Small intestine (tissue), 7 donors: Measurements from ENCODE around the gene RNF181. TPM values are rescaled to one million over a fixed set of nuclear protein-coding genes. Genes with fewer than 3 reads are reported as not detected.
A peak's percentile ranks its signal among the peaks of the same experiment; 100 is the strongest.

Experiments
- DNase-seq, 2 donors: peaks; one replicate each; pipeline versions ENCODE4 v3.0.0 to v3.0.0-alpha.2; 2013
- FAIRE-seq: peaks from 2 replicates; lab custom pipeline; 2012; peaks lifted over from hg19 to GRCh38; lab: Jason Lieb, UNC
- H3K27ac ChIP-seq, 3 donors: one replicate each; pipeline ENCODE4 v1.5.1; 2013; ENCODE audit warnings: low read length in 2 of 3, mild to moderate bottlenecking in 2 of 3, control low read depth in 1 of 3, inconsistent platforms in 1 of 3, low read depth in 1 of 3, moderate library complexity in 1 of 3
- H3K27me3 ChIP-seq, 3 donors: one replicate each; pipeline ENCODE4 v1.6.1; 2013; ENCODE audit warnings: low read length in 3 of 3, inconsistent platforms in 1 of 3; ENCODE audit not compliant: control insufficient read depth in 3 of 3, insufficient read depth in 3 of 3
- H3K36me3 ChIP-seq, 3 donors: one replicate each; pipeline ENCODE4 v1.6.1; 2013; ENCODE audit warnings: low read length in 3 of 3, inconsistent platforms in 1 of 3, low read depth in 1 of 3, mild to moderate bottlenecking in 1 of 3, moderate library complexity in 1 of 3; ENCODE audit not compliant: control insufficient read depth in 3 of 3, insufficient read depth in 2 of 3
- H3K4me1 ChIP-seq, 3 donors: one replicate each; pipeline ENCODE4 v1.6.1; 2013; ENCODE audit warnings: low read length in 2 of 3, inconsistent platforms in 1 of 3, low read depth in 1 of 3, mild to moderate bottlenecking in 1 of 3, moderate library complexity in 1 of 3; ENCODE audit not compliant: control insufficient read depth in 3 of 3, insufficient read depth in 2 of 3
- H3K4me3 ChIP-seq, 3 donors: one replicate each; pipeline ENCODE4 v1.5.1; 2013; ENCODE audit warnings: low read length in 3 of 3, control low read depth in 1 of 3, inconsistent platforms in 1 of 3, low read depth in 1 of 3, mild to moderate bottlenecking in 1 of 3, moderate library complexity in 1 of 3
- H3K9me3 ChIP-seq, 2 donors: one replicate each; pipeline ENCODE4 v1.6.1; 2013; ENCODE audit warnings: low read depth in 1 of 2, low read length in 1 of 2; ENCODE audit not compliant: control insufficient read depth in 2 of 2, insufficient read depth in 1 of 2
- WGBS, 3 donors: extraction: QIAGEN DNeasy Blood & Tissue Kit; methylation state at CpG; one replicate each; pipeline ENCODE4 v1.1.7; 2013; 5-methylcytosine and 5-hydroxymethylcytosine counted together
- polyA plus RNA-seq, 4 donors: library from polyadenylated mRNA; stranded (reverse) in 3 of 4; unstranded in 1 of 4; fragments of 200-250 nt in 3 of 4; fragments of 120-200 nt in 1 of 4; gene quantifications; one replicate each; pipeline versions ENCODE4 v1.2.1 to v1.2.3, GENCODE V29; 2013
- donor health status: healthy with polysubstance abuse.
- donor health status: control.
- donor health status: control.
- donor health status: Bipolar disorder and iron deficiency.
- donor health status: healthy.

The RNF181 gene
- polyA plus RNA-seq, 4 donors: 131 to 234 (median 180) TPM

- H3K4me1 ChIP-seq: peaks cover 6 to 37% (median 6%) of the 10 kb centered on the region in 3 donors
- 16 to 20% (median 17%) methylated on average over 13 of the region's 13 CpGs for WGBS, 3 donors
These were observed 737 bp upstream of the RNF181 start for GRCh38 chr2:85594715-85595300.

DNA sequence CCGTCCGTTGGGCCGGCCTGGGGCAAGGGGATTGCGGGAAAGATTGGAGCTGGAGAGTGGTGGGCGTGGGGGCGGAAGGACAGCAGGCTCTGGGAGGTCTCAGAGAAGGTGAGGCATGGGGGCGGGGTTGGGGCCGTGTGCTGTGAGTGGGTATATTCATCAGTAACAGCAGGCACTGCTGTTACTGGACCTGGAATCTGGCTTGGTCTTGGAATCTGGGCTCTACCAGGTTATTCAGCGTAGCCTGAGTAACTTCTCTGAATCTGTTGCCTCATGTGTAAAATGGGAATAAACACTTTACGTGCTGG lies 435 bp downstream of the RNF181 start:
- Histone ChIP-seq H3K4me1 (peaks cover 6 to 40% (median 6%) of the 10 kb centered on the region in 3 donors), H3K27ac (peak overlapping the region; percentile 66 to 94 (median 92)), H3K4me3 (peak overlapping the region; percentile 75 to 79 (median 76)), H3K9me3 (no peaks in the 10 kb centered on the region), H3K36me3 (peaks cover 0 to 45% (median 9%) of the 10 kb centered on the region in 3 donors), H3K27me3 (no peaks in the 10 kb centered on the region)
- FAIRE-seq: no peak
- WGBS, 3 donors: 2 to 3% (median 3%) methylated on average over 10 of the region's 10 CpGs
- no peak for DNase-seq

More at GRCh38 chr2:85594715-85595300, 737 bp upstream of the RNF181 start:
- FAIRE-seq (no peak), DNase-seq (no peak)
- H3K9me3 ChIP-seq: no peaks in the 10 kb centered on the region
- H3K4me3 ChIP-seq: peak overlapping the region; percentile 53 to 79 (median 76)
- peaks cover 0 to 33% (median 7%) of the 10 kb centered on the region in 3 donors for H3K36me3 ChIP-seq
- no peaks in the 10 kb centered on the region for H3K27me3 ChIP-seq
- H3K27ac ChIP-seq: peak overlapping the region; percentile 57 to 94 (median 91)

- Histone ChIP-seq H3K4me1 (peaks cover 6 to 44% (median 10%) of the 10 kb centered on the region in 3 donors), H3K27me3 (no peaks in the 10 kb centered on the region), H3K9me3 (no peaks in the 10 kb centered on the region), H3K27ac (no peak overlapping the region), H3K36me3 (peaks cover 0 to 49% (median 9%) of the 10 kb centered on the region in 3 donors), H3K4me3 (peak overlapping the region in 2 of 3 donors; percentile 76 to 79)
- FAIRE-seq: no peak
- no peak for DNase-seq
- WGBS, 3 donors: 54 to 68% (median 67%) methylated on average over 3 of the region's 3 CpGs
These were observed 1.1 kb downstream of the RNF181 start for GRCh38 chr2:85596486-85597143.

DNA sequence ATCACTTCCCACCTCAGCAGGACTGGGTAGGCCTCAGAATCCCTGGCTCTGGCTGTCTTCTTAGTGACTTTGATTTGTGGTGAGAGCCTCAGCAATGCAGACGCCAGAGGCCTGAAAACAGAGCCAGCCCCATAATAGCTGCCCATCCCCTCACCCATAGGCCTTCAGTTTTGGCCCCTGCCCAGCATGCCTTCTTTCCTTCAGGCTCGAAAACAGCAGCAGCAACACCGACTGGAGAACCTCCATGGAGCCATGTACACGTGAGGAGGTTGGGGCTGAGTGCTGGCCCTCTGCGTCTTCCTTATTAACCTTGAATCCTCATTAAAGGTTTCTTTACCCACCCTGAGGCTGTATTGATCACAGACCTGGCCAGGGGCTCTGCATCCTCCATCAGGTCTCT lies 1.7 kb downstream of the RNF181 start:
- DNase-seq (no peak), FAIRE-seq (no peak)
- H3K4me1 ChIP-seq: peaks cover 6 to 47% (median 10%) of the 10 kb centered on the region in 3 donors
- no peaks in the 10 kb centered on the region for H3K9me3 ChIP-seq
- H3K27ac ChIP-seq: no peak overlapping the region
- 78 to 89% (median 86%) methylated on average over 5 of the region's 5 CpGs for WGBS, 3 donors
- peaks cover 0 to 48% (median 9%) of the 10 kb centered on the region in 3 donors for H3K36me3 ChIP-seq
- no peaks in the 10 kb centered on the region for H3K27me3 ChIP-seq
- no peak overlapping the region for H3K4me3 ChIP-seq

- no peak for FAIRE-seq
- peaks cover 6 to 48% (median 10%) of the 10 kb centered on the region in 3 donors for H3K4me1 ChIP-seq
These were observed 3.2 kb downstream of the RNF181 start for GRCh38 chr2:85598594-85599340.

GRCh38 chr2:85599468-85600234 lies 4.1 kb downstream of the RNF181 start:
- no peaks in the 10 kb centered on the region for H3K27me3 ChIP-seq
- peaks cover 0 to 48% (median 9%) of the 10 kb centered on the region in 3 donors for H3K36me3 ChIP-seq
- H3K27ac ChIP-seq: no peak overlapping the region
- no peak overlapping the region for H3K4me3 ChIP-seq
- FAIRE-seq (no peak), DNase-seq (no peak)
- WGBS, 3 donors: 74 to 77% (median 75%) methylated on average over 17 of the region's 17 CpGs
- H3K9me3 ChIP-seq: no peaks in the 10 kb centered on the region
- peaks cover 5 to 50% (median 6%) of the 10 kb centered on the region in 3 donors for H3K4me1 ChIP-seq

More at GRCh38 chr2:85598594-85599340, 3.2 kb downstream of the RNF181 start:
- H3K27me3 ChIP-seq: no peaks in the 10 kb centered on the region
- no peak for DNase-seq
- H3K27ac ChIP-seq: no peak overlapping the region
- no peak overlapping the region for H3K4me3 ChIP-seq
- 71 to 78% (median 73%) methylated on average over 14 of the region's 14 CpGs for WGBS, 3 donors
- H3K36me3 ChIP-seq: peaks cover 0 to 48% (median 9%) of the 10 kb centered on the region in 3 donors
- no peaks in the 10 kb centered on the region for H3K9me3 ChIP-seq

DNA sequence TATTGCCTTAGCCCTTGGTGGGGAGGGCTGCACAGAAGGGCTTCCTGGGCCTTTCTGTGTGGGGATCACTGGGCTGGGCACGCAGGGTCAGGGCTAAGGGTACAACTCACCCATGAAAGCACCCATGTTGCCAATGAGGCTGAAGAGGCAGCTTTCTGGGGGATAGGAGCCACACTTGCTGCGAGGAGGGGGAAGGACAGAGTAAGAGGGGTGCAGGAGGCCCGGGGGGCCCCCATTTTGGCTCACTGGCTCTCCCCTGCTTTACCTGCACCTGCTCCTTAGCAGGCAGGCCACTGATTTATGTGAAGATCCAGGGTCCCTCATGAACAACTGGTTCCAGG lies 4.7 kb downstream of the RNF181 start:
- DNase-seq: no peak
- Histone ChIP-seq H3K36me3 (peaks cover 0 to 48% (median 9%) of the 10 kb centered on the region in 3 donors), H3K27ac (no peak overlapping the region), H3K27me3 (no peaks in the 10 kb centered on the region), H3K4me3 (no peak overlapping the region), H3K9me3 (no peaks in the 10 kb centered on the region), H3K4me1 (peaks cover 4 to 50% (median 6%) of the 10 kb centered on the region in 3 donors)
- FAIRE-seq: no peak
- 82 to 89% (median 84%) methylated on average over 3 of the region's 3 CpGs for WGBS, 3 donors
